ENCODE measurements around the gene INTS11. TPM values are rescaled to one million over a fixed set of nuclear protein-coding genes. Genes with fewer than 3 reads are reported as not detected.

INTS11 gene
- total and polyA plus RNA-seq, 2 of the 13 experiments (the other 11 are each of a cell fraction or from before 2014, with no cell fraction given): 52.8 to 94.8 TPM

GRCh38 chr1:1349256-1350012 lies 25.0 kb upstream of the INTS11 start, which contains the start of gene DVL1 (continued):
- TF ChIP-seq ZBTB40 (IDR thresholded peaks at IDR 0.05) (no peak), ZBTB40 (CRISPR knock-in tag; IDR thresholded peaks at IDR 0.05) (no peak), PAXIP1 (CRISPR knock-in tag; conservative IDR thresholded peaks at IDR 0.05) (no peak), PCBP1 (IDR thresholded peaks at IDR 0.05; ENCODE audit: borderline replicate concordance, low read depth, low read length) (no peak), ZSCAN20 (CRISPR knock-in tag; IDR thresholded peaks at IDR 0.05; ENCODE audit: borderline replicate concordance) (no peak), ARID3A (IDR thresholded peaks at IDR 0.05; ENCODE audit: low read depth, low read length) (no peak), ETV5 (CRISPR knock-in tag; IDR thresholded peaks at IDR 0.05; ENCODE audit: borderline replicate concordance) (no peak), SYNCRIP (IDR thresholded peaks at IDR 0.05; ENCODE audit: insufficient read depth, low read depth, low read length) (no peak), ZNF343 (CRISPR knock-in tag; IDR thresholded peaks at IDR 0.05) (no peak), LRRFIP1 (CRISPR knock-in tag; conservative IDR thresholded peaks at IDR 0.05) (no peak), STAG1 (CRISPR knock-in tag; IDR thresholded peaks at IDR 0.05) (peak; percentile 51)
